A673 (cell line): ENCODE measurements around the gene DMXL2. TPM values are rescaled to one million over a fixed set of nuclear protein-coding genes. Genes with fewer than 3 reads are reported as not detected.

Experiments used
- BruUV-seq: library from RNA; stranded (reverse); fragments of 400-500 nt; replicated peaks from 2 replicates; lab custom pipeline; 2021; lab: Mats Ljungman, UMichigan
- CTCF ChIA-PET: fragments of 300-600 bp; sonication (Branson Sonifier 250); formaldehyde crosslinking; loops from one replicate; lab custom pipeline; 2022; ENCODE audit warnings: antibody characterized with exemption; lab: Charles Lee
- POLR2A ChIA-PET: fragments of 300-600 bp; sonication (Branson Sonifier 250); formaldehyde crosslinking; loops from one replicate; lab custom pipeline; 2022; ENCODE audit warnings: antibody characterized with exemption; ENCODE audit not compliant: low non-redundant PET; lab: Charles Lee
- DNase-seq: peaks from one replicate; pipeline ENCODE4 v3.0.0-alpha.2; 2015; ENCODE audit warnings: low spot score
- H3K27ac ChIP-seq: fragments of 200-600 bp; sonication (generic); 2 replicates; pipeline ENCODE4 v1.5.1; 2016; ENCODE audit warnings: mixed run types, low read depth, mild to moderate bottlenecking, mixed read lengths, antibody characterized with exemption, low read length; ENCODE audit not compliant: poor library complexity, severe bottlenecking
- H3K27me3 ChIP-seq: fragments of 200-600 bp; sonication (generic); replicated peaks from 2 replicates; pipeline ENCODE4 v1.6.1; 2017; ENCODE audit warnings: mixed run types, low read depth, mild to moderate bottlenecking, mixed read lengths, antibody characterized with exemption, low read length; ENCODE audit not compliant: insufficient read depth, poor library complexity
- H3K36me3 ChIP-seq: fragments of 200-600 bp; sonication (generic); 2 replicates; pipeline ENCODE4 v1.6.1; 2016; ENCODE audit warnings: mixed run types, mild to moderate bottlenecking, mixed read lengths, antibody characterized with exemption, low read length; ENCODE audit not compliant: insufficient read depth, poor library complexity, severe bottlenecking
- H3K4me1 ChIP-seq: fragments of 200-600 bp; sonication (generic); 2 replicates; pipeline ENCODE4 v1.6.1; 2017; ENCODE audit warnings: mixed run types, mild to moderate bottlenecking, mixed read lengths, antibody characterized with exemption, low read length; ENCODE audit not compliant: insufficient read depth, poor library complexity, severe bottlenecking
- H3K4me3 ChIP-seq: fragments of 200-600 bp; sonication (generic); 2 replicates; pipeline ENCODE4 v1.5.1; 2016; ENCODE audit warnings: low read depth, mixed run types, mild to moderate bottlenecking, mixed read lengths, low read length; ENCODE audit not compliant: poor library complexity, severe bottlenecking
- H3K9me3 ChIP-seq: fragments of 200-600 bp; sonication (generic); 2 replicates; pipeline ENCODE4 v1.6.1; 2016; ENCODE audit warnings: mixed run types, low read depth, mild to moderate bottlenecking, mixed read lengths, antibody characterized with exemption, low read length; ENCODE audit not compliant: poor library complexity, severe bottlenecking
- EZH2 ChIP-seq: fragments of 200-600 bp; sonication (generic); IDR thresholded peaks from 2 replicates; pipeline ENCODE4 v1.6.1; 2017; ENCODE audit warnings: borderline replicate concordance, low read depth, mild to moderate bottlenecking, mixed read lengths, antibody characterized with exemption, low read length; ENCODE audit not compliant: poor library complexity, severe bottlenecking
- intact Hi-C: fragments of 100-400 bp; cut with micrococcal nuclease; formaldehyde crosslinking; loops from one replicate; pipeline ENCODE4 v1.10.0; 2022; ENCODE audit not compliant: unreplicated experiment
- total RNA-seq: library from RNA; stranded (reverse); gene quantifications from 2 replicates; pipeline ENCODE4 v1.2.3, GENCODE V29; 2021
- TF ChIP-seq, protein P1 (sequence below): fragments of 300-800, 200-600 bp; sonication (generic); conservative IDR thresholded peaks from 2 replicates; pipeline ENCODE4 v1.5.1; 2017; ENCODE audit warnings: low read depth, mild to moderate bottlenecking, antibody characterized with exemption, low read length, moderate library complexity, mixed read lengths

The DMXL2 gene
- total RNA-seq, 1 experiment from 2014 or later, result 23.2 TPM

DNA sequence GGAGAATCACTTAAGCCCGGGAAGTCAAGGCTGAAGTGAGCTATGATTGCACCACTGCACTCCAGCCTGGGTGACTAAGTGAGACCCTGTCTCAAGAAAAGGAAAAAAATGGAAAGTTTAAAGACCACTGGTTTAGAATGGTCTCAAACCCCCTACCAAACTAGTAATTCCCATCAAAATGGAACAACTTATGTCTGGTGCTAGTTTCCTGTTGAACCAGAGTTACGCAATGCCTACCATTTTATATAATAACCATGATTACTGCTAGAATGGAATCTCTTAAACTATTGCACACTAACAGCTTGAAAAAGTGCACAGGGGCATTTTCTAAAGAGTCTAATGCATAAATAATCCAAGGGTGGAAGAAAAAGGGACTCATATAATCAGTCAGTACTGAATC lies 43.6 kb downstream of the DMXL2 start:
- TF ChIP-seq, protein P1, sequence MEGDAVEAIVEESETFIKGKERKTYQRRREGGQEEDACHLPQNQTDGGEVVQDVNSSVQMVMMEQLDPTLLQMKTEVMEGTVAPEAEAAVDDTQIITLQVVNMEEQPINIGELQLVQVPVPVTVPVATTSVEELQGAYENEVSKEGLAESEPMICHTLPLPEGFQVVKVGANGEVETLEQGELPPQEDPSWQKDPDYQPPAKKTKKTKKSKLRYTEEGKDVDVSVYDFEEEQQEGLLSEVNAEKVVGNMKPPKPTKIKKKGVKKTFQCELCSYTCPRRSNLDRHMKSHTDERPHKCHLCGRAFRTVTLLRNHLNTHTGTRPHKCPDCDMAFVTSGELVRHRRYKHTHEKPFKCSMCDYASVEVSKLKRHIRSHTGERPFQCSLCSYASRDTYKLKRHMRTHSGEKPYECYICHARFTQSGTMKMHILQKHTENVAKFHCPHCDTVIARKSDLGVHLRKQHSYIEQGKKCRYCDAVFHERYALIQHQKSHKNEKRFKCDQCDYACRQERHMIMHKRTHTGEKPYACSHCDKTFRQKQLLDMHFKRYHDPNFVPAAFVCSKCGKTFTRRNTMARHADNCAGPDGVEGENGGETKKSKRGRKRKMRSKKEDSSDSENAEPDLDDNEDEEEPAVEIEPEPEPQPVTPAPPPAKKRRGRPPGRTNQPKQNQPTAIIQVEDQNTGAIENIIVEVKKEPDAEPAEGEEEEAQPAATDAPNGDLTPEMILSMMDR, result no peak
- TF ChIP-seq EZH2, result no peak
- POLR2A ChIA-PET, result no interaction called here
- Histone ChIP-seq H3K4me3 (no peak overlapping the region), H3K4me1 (peaks cover 9% of the 10 kb centered on the region), H3K9me3 (no peaks in the 10 kb centered on the region), H3K27me3 (no peaks in the 10 kb centered on the region), H3K36me3 (no peaks in the 10 kb centered on the region), H3K27ac (no peak overlapping the region)
- CTCF ChIA-PET, result no interaction called here
- DNase-seq, result peak; percentile 24
- no TSS peak for BruUV-seq
- intact Hi-C loops, result loop anchor here (5.0 kb wide), 1 partner anchor 43 kb away; the partner anchor contains the start of gene DMXL2

DNA sequence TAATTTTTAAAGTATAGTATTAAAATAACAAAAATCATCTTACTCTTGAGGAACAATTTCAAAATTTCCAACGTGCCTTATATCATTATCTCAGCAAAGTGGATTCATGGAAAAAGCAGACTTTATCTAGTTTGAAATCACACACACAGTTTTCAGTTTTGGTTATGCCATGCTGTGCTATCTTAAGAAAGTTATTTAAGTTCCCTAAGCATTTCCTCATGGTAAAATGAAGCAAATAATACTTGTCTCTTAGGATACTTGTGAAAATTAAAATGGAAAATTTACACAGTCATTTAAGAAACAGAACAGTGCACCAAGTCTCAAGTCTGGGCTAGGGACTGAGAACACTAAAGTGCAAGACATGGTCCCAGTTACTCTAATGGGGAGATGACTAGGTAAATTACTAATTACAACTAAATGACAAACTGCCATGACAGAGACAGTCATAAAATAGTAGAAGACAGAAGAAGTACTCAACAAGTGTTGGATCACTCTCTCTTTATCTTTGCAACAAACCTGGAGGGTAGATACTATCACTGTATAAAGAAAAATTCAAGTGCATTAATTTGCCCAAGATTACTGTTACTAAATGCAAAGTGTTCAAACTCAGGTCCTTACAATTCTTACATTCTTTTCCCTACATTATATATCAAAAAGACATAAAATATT lies 44.8 kb downstream of the DMXL2 start:
- CTCF ChIA-PET, result no interaction called here
- no peak overlapping the region for H3K27ac ChIP-seq
- TF ChIP-seq, protein P1, result no peak
- TF ChIP-seq EZH2, result no peak
- H3K36me3 ChIP-seq, result no peaks in the 10 kb centered on the region
- DNase-seq, result no peak
- BruUV-seq, result no TSS peak
- no peaks in the 10 kb centered on the region for H3K27me3 ChIP-seq
- H3K4me3 ChIP-seq, result no peak overlapping the region
- H3K9me3 ChIP-seq, result no peaks in the 10 kb centered on the region
- POLR2A ChIA-PET, result no interaction called here
- intact Hi-C loops, result loop anchor here (5.0 kb wide), 1 partner anchor 45 kb away; the partner anchor contains the start of gene DMXL2
- peaks cover 9% of the 10 kb centered on the region for H3K4me1 ChIP-seq

DNA sequence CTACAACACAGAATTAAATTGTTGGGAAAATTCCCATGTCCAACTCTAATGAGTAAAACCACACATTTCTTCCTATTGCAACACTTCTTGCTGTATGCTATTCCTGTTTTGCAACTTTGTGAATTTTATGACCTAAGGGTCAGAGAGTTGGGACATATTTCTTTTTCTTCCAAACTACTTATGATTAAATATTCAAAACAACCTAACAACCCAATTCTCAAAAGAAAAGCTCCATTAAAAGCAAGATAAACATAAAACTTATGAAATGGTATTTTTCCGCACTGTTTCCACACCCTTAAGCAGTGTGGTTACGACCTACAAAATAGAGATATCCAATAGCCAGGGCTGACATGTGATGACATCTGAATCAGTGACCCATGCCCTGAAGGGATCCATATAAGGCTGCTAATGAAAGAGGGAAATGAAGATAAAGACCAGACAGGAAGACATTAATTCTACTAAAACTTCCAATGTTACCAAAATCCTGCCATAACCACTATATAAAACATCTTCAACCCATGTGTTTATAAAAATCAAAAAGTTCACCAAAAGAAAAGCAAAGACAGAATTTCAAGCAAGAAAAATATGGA lies 45.6 kb downstream of the DMXL2 start:
- Histone ChIP-seq H3K27ac (no peak overlapping the region), H3K4me1 (peaks cover 9% of the 10 kb centered on the region), H3K36me3 (no peaks in the 10 kb centered on the region), H3K9me3 (no peaks in the 10 kb centered on the region), H3K4me3 (no peak overlapping the region), H3K27me3 (no peaks in the 10 kb centered on the region)
- CTCF ChIA-PET, result no interaction called here
- DNase-seq, result peak; percentile 24
- no TSS peak for BruUV-seq
- TF ChIP-seq EZH2, result no peak
- TF ChIP-seq, protein P1, result no peak
- intact Hi-C loops, result loop anchor here (5.0 kb wide), 1 partner anchor 45 kb away; the partner anchor contains the start of gene DMXL2
- POLR2A ChIA-PET, result no interaction called here
